ENCODE results near the gene CCDC73.

DNA sequence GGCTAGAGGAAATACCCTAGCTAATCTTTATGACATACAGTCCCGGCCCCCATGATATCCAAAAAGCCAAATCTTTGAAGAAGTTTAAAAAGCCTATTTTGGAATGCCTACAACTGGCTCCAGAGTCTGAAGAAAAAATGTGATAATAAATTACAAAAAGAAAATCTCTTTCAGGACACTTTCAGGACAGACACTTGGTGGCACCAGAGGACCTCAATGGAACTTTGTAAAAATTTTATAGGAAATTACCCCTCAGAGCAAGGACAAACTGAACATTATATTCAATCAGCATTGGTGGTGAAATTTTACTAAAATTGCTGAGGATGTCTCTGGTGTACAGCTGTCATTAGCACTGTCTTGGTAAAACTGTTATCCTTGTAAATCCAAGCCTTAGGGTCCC lies 81.0 kb downstream of the CCDC73 start:
- TF ChIP-seq, protein P1, sequence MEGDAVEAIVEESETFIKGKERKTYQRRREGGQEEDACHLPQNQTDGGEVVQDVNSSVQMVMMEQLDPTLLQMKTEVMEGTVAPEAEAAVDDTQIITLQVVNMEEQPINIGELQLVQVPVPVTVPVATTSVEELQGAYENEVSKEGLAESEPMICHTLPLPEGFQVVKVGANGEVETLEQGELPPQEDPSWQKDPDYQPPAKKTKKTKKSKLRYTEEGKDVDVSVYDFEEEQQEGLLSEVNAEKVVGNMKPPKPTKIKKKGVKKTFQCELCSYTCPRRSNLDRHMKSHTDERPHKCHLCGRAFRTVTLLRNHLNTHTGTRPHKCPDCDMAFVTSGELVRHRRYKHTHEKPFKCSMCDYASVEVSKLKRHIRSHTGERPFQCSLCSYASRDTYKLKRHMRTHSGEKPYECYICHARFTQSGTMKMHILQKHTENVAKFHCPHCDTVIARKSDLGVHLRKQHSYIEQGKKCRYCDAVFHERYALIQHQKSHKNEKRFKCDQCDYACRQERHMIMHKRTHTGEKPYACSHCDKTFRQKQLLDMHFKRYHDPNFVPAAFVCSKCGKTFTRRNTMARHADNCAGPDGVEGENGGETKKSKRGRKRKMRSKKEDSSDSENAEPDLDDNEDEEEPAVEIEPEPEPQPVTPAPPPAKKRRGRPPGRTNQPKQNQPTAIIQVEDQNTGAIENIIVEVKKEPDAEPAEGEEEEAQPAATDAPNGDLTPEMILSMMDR (IDR thresholded peaks at IDR 0.05) = peak; percentile 27
- no peak for TF ChIP-seq EZH2 (IDR thresholded peaks at IDR 0.05; ENCODE audit: borderline replicate concordance, insufficient read depth, low read depth, low read length, poor library complexity, severe bottlenecking)

Measured in B cell (primary cell).